NCI-H2227 treated with DMSO at 0.1 percent for 48 hours (cell line): ENCODE data around the gene NIFK.
"Not testable (repeated sequence)": the region's sequence is repeated elsewhere in the genome, so short reads cannot be mapped to it uniquely, and the experiment has no call there.

ENCODE experiments used
- DNase-seq: peaks from one replicate; lab custom pipeline; 2025; lab: John Stamatoyannopoulos, UW

The NIFK gene

GRCh38 chr2:121694398-121695170 lies 42.1 kb downstream of the NIFK start:
- no peak for DNase-seq

- not testable (repeated sequence) for DNase-seq
These were observed 46.1 kb downstream of the NIFK start for GRCh38 chr2:121690572-121690971.

GRCh38 chr2:121690095-121690494 lies 46.6 kb downstream of the NIFK start:
- no peak for DNase-seq

- DNase-seq: peak; percentile 49
These were observed 47.3 kb downstream of the NIFK start for GRCh38 chr2:121689356-121689755.

- no peak for DNase-seq
These were observed 47.9 kb downstream of the NIFK start for GRCh38 chr2:121688820-121689219.

GRCh38 chr2:121686902-121687301 lies 49.8 kb downstream of the NIFK start:
- DNase-seq: no peak

- no peak for DNase-seq
These were observed 50.5 kb downstream of the NIFK start for GRCh38 chr2:121686218-121686617.

- no peak for DNase-seq
These were observed 54.0 kb downstream of the NIFK start for GRCh38 chr2:121682396-121683298.

- DNase-seq: no peak
These were observed 58.8 kb downstream of the NIFK start for GRCh38 chr2:121677855-121678254.
